Keratinocyte (primary cell): ENCODE results near the gene EXOC4.

Experiments used
- EZH2 ChIP-seq: IDR thresholded peaks from one replicate; pipeline ENCODE4 v1.6.1; 2012; ENCODE audit warnings: inconsistent platforms, mild to moderate bottlenecking, low read length, moderate library complexity
- TF ChIP-seq, protein P1 (sequence below), 3 experiments: IDR thresholded peaks in 1 of 3; conservative IDR thresholded peaks in 1 of 3; optimal IDR thresholded peaks in 1 of 3; 2 replicates in 2 of 3; 3 replicates in 1 of 3; pipeline versions ENCODE3 to v1.5.1; 2011; ENCODE audit warnings: low read length in 3 of 3, mild to moderate bottlenecking in 3 of 3, moderate library complexity in 2 of 3, control low read depth in 1 of 3, inconsistent platforms in 1 of 3; ENCODE audit not compliant: insufficient read depth in 2 of 3; ENCODE audit errors: extremely low read depth in 1 of 3

DNA sequence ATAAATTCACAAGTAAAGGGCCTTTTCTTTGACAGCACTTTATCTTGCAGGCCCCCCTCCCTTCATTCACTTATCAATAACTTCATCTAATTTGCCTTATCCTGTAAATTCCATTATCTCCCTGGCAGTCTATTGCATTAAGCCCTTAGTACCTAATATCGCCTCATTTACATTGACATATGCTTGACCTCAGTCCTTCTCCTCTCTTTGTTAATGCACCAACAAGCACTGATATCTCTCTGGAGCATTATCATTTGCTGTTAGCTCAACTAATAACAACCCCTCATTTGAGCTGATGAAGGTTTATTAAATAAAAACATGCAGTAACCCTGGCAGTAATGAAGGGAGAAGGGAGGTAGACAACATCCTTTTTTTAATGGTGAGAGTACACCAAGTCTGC lies 46.8 kb downstream of the EXOC4 start:
- TF ChIP-seq EZH2: no peak
- TF ChIP-seq, protein P1, sequence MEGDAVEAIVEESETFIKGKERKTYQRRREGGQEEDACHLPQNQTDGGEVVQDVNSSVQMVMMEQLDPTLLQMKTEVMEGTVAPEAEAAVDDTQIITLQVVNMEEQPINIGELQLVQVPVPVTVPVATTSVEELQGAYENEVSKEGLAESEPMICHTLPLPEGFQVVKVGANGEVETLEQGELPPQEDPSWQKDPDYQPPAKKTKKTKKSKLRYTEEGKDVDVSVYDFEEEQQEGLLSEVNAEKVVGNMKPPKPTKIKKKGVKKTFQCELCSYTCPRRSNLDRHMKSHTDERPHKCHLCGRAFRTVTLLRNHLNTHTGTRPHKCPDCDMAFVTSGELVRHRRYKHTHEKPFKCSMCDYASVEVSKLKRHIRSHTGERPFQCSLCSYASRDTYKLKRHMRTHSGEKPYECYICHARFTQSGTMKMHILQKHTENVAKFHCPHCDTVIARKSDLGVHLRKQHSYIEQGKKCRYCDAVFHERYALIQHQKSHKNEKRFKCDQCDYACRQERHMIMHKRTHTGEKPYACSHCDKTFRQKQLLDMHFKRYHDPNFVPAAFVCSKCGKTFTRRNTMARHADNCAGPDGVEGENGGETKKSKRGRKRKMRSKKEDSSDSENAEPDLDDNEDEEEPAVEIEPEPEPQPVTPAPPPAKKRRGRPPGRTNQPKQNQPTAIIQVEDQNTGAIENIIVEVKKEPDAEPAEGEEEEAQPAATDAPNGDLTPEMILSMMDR (optimal IDR thresholded peaks at IDR 0.05 in 1 of 3, IDR thresholded peaks at IDR 0.05 in 1 of 3, conservative IDR thresholded peaks at IDR 0.05 in 1 of 3; ENCODE audit: extremely low read depth in 1 of 3, insufficient read depth in 2 of 3, low read length in 3 of 3): no peak
